Measurements from ENCODE around the gene NRP1. TPM values are rescaled to one million over a fixed set of nuclear protein-coding genes. Genes with fewer than 3 reads are reported as not detected.

The NRP1 gene
- total RNA-seq, 2 donors from 2014 or later, result 23.0 to 37.1 TPM

GRCh38 chr10:33136781-33137180, 197.7 kb downstream of the NRP1 start:
- H3K4me1 ChIP-seq (replicated peaks), result no peaks in the 10 kb centered on the region
- H3K36me3 ChIP-seq, result no peaks in the 10 kb centered on the region
- TF ChIP-seq POLR2A (IDR thresholded peaks at IDR 0.05), result no peak
- TF ChIP-seq POLR2AphosphoS5 (IDR thresholded peaks at IDR 0.05), result no peak
- TF ChIP-seq CTCF (IDR thresholded peaks at IDR 0.05), result no peak
- no peak overlapping the region for H3K4me3 ChIP-seq
- no peaks in the 10 kb centered on the region for H3K27me3 ChIP-seq (replicated peaks; ENCODE audit: insufficient read depth)
- DNase-seq (ENCODE audit: low spot score), result no peak
- intact Hi-C loops (cut with DNase I), result no loop called here
- no peak overlapping the region for H3K27ac ChIP-seq
- H3K9me3 ChIP-seq, result no peaks in the 10 kb centered on the region
- WGBS, result 56% methylated on average over 1 of the region's 1 CpG

- DNase-seq (ENCODE audit: low spot score), result no peak
- no peak for TF ChIP-seq POLR2A (IDR thresholded peaks at IDR 0.05)
- no peak for TF ChIP-seq POLR2AphosphoS5 (IDR thresholded peaks at IDR 0.05)
- no peak for TF ChIP-seq CTCF (IDR thresholded peaks at IDR 0.05)
- Histone ChIP-seq H3K9me3 (no peaks in the 10 kb centered on the region), H3K36me3 (no peaks in the 10 kb centered on the region), H3K4me3 (no peak overlapping the region), H3K27ac (no peak overlapping the region), H3K27me3 (replicated peaks; ENCODE audit: insufficient read depth) (no peaks in the 10 kb centered on the region), H3K4me1 (replicated peaks) (no peaks in the 10 kb centered on the region)
- 65% methylated on average over 3 of the region's 3 CpGs for WGBS
- intact Hi-C loops (cut with DNase I), result no loop called here
Observed at GRCh38 chr10:33136271-33136670, 198.2 kb downstream of the NRP1 start.

GRCh38 chr10:33134011-33134751, 200.3 kb downstream of the NRP1 start:
- Histone ChIP-seq H3K4me3 (no peak overlapping the region), H3K36me3 (no peaks in the 10 kb centered on the region), H3K9me3 (no peaks in the 10 kb centered on the region), H3K27me3 (replicated peaks; ENCODE audit: insufficient read depth) (no peaks in the 10 kb centered on the region), H3K4me1 (replicated peaks) (no peaks in the 10 kb centered on the region), H3K27ac (no peak overlapping the region)
- TF ChIP-seq POLR2A (IDR thresholded peaks at IDR 0.05) (no peak), POLR2AphosphoS5 (IDR thresholded peaks at IDR 0.05) (peak; percentile 61)
- intact Hi-C loops (cut with DNase I), result no loop called here
- 61% methylated on average over 11 of the region's 11 CpGs for WGBS
- DNase-seq (ENCODE audit: low spot score), result peak; percentile 51

- TF ChIP-seq POLR2A (IDR thresholded peaks at IDR 0.05) (no peak), CTCF (IDR thresholded peaks at IDR 0.05) (no peak), POLR2AphosphoS5 (IDR thresholded peaks at IDR 0.05) (no peak)
- Histone ChIP-seq H3K36me3 (no peaks in the 10 kb centered on the region), H3K27ac (no peak overlapping the region), H3K4me3 (no peak overlapping the region), H3K9me3 (no peaks in the 10 kb centered on the region), H3K27me3 (replicated peaks; ENCODE audit: insufficient read depth) (no peaks in the 10 kb centered on the region), H3K4me1 (replicated peaks) (no peaks in the 10 kb centered on the region)
- DNase-seq (ENCODE audit: low spot score), result no peak
- intact Hi-C loops (cut with DNase I), result no loop called here
Observed at GRCh38 chr10:33133557-33133956, 200.9 kb downstream of the NRP1 start.

- WGBS, result 96% methylated on average over 1 of the region's 1 CpG
- TF ChIP-seq POLR2A (IDR thresholded peaks at IDR 0.05) (no peak), CTCF (IDR thresholded peaks at IDR 0.05) (no peak), POLR2AphosphoS5 (IDR thresholded peaks at IDR 0.05) (no peak)
Observed at GRCh38 chr10:33132626-33133025, 201.8 kb downstream of the NRP1 start.

More at GRCh38 chr10:33132626-33133025, 201.8 kb downstream of the NRP1 start:
- intact Hi-C loops (cut with DNase I), result no loop called here
- H3K4me1 ChIP-seq (replicated peaks), result no peaks in the 10 kb centered on the region
- H3K27ac ChIP-seq, result no peak overlapping the region
- H3K36me3 ChIP-seq, result no peaks in the 10 kb centered on the region
- DNase-seq (ENCODE audit: low spot score), result no peak
- no peaks in the 10 kb centered on the region for H3K27me3 ChIP-seq (replicated peaks; ENCODE audit: insufficient read depth)
- no peak overlapping the region for H3K4me3 ChIP-seq
- no peaks in the 10 kb centered on the region for H3K9me3 ChIP-seq
